Esophagus (tissue), 2 donors: ENCODE measurements around the gene TMEM35A. TPM values are rescaled to one million over a fixed set of nuclear protein-coding genes. Genes with fewer than 3 reads are reported as not detected.
"Not testable (repeated sequence)": the region's sequence is repeated elsewhere in the genome, so short reads cannot be mapped to it uniquely, and the experiment has no call there.

Experiments used
- H3K27ac ChIP-seq, 2 donors: one replicate each; pipeline ENCODE4 v1.5.1; 2013; ENCODE audit warnings: low read depth in 2 of 2, mild to moderate bottlenecking in 2 of 2, inconsistent platforms in 1 of 2, low read length in 1 of 2, moderate library complexity in 1 of 2
- H3K27me3 ChIP-seq, 2 donors: one replicate each; pipeline ENCODE4 v1.6.1; 2013; ENCODE audit warnings: low read length in 2 of 2, control low read depth in 1 of 2, mild to moderate bottlenecking in 1 of 2; ENCODE audit not compliant: insufficient read depth in 2 of 2, control insufficient read depth in 1 of 2
- H3K36me3 ChIP-seq, 2 donors: one replicate each; pipeline ENCODE4 v1.6.1; 2013; ENCODE audit warnings: low read length in 1 of 2; ENCODE audit not compliant: control insufficient read depth in 2 of 2, insufficient read depth in 2 of 2
- H3K4me1 ChIP-seq, 2 donors: one replicate each; pipeline ENCODE4 v1.6.1; 2013; ENCODE audit warnings: low read length in 1 of 2; ENCODE audit not compliant: control insufficient read depth in 2 of 2, insufficient read depth in 2 of 2
- H3K4me3 ChIP-seq, 2 donors: one replicate each; pipeline ENCODE4 v1.5.1; 2013; ENCODE audit warnings: low read length in 2 of 2, mild to moderate bottlenecking in 2 of 2, low read depth in 1 of 2, moderate library complexity in 1 of 2
- H3K9me3 ChIP-seq, 2 donors: one replicate each; pipeline ENCODE4 v1.6.1; 2013; ENCODE audit warnings: mild to moderate bottlenecking in 2 of 2, low read depth in 1 of 2, low read length in 1 of 2, moderate library complexity in 1 of 2; ENCODE audit not compliant: control insufficient read depth in 2 of 2, insufficient read depth in 1 of 2
- WGBS, 2 donors: extraction: QIAGEN DNeasy Blood & Tissue Kit; methylation state at CpG; one replicate each; pipeline ENCODE4 v1.1.7; 2013; 5-methylcytosine and 5-hydroxymethylcytosine counted together
- polyA plus RNA-seq, 2 donors: library from polyadenylated mRNA; stranded (reverse); fragments of 200-250 nt; gene quantifications; one replicate each; pipeline ENCODE4 v1.2.3, GENCODE V29; 2013
- donor health status: healthy with polysubstance abuse.
- donor health status: Bipolar disorder and iron deficiency.

The TMEM35A gene
- 1 to 10 TPM in 1 of 2 donors, under 1 TPM in 1; 0.39 to 2.0 TPM for polyA plus RNA-seq

DNA sequence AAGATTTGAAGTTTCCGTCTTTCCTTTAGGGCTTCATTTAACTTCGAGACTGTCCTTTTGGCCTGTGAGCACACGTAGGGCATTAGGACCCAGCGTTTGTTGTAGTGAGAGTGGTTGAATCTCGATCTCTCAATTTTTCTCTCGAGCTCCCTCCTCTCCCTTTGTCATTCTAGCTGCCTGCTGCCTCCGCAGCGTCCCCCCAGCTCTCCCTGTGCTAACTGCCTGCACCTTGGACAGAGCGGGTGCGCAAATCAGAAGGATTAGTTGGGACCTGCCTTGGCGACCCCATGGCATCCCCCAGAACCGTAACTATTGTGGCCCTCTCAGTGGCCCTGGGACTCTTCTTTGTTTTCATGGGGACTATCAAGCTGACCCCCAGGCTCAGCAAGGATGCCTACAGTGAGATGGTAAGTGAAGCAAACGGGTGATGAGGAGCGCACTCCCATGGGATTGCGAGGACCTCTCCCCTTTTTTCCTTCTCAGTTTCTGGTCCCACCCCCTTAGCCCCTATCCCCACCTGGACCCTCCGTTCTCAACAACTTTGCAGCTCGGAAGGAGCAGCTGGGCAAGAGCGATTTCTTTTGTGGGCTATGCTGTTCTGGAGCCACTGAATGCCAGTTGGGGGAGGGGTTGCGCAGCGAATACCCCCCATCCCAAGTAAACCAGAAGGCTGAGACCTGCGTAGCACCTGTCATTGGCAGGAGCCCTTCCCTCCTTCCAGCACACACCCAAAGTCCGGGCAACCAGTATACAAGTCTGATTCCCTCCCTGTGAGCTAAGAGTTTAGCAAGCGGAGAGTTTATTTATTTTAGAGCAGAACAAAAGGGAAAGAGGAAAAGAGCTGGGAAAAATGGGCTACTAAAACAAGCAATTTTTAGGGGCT is at the start of gene TMEM35A:
TMEM35A (plus strand) TSS at position 164 of the 883 bp plus-strand sequence; CDS start at position 288, 124 bp downstream.
- peaks cover 0 to 3% of the 10 kb centered on the region in 2 donors for H3K4me1 ChIP-seq
- H3K4me3 ChIP-seq = peak within 1 kb of the TSS; percentile 17 to 22
- no peaks in the 10 kb centered on the region for H3K9me3 ChIP-seq
- H3K36me3 ChIP-seq = no peaks in the 10 kb centered on the region
- no peaks in the 10 kb centered on the region for H3K27me3 ChIP-seq
- WGBS, 2 donors = 5 to 20% methylated on average over 23 of the region's 23 CpGs
- no peak within 1 kb of the TSS for H3K27ac ChIP-seq

DNA sequence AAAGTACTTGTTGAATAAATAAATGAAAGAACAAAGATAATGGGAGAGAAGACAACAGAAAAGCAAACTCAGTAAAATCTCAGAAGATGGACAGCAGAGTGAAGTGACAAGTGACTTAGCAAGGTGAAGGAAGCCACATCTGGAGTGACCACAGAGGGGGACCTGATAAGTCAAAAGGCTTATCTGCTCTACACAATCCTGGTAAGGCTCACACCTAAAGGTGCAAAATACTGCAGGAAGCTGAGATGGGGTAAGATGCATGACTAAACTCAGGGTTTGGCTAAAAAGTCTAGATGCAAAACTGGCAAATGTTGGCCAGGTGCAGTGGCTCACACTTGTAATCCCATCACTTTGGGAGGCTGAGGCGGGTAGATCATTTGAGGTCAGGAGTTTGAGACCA is 49.0 kb upstream of the TMEM35A start:
- H3K4me3 ChIP-seq = no peak overlapping the region
- H3K36me3 ChIP-seq = no peaks in the 10 kb centered on the region
- no peaks in the 10 kb centered on the region for H3K4me1 ChIP-seq
- WGBS, 2 donors = 93 to 100% methylated on average over 1 of the region's 1 CpG
- H3K9me3 ChIP-seq = no peaks in the 10 kb centered on the region
- no peaks in the 10 kb centered on the region for H3K27me3 ChIP-seq
- no peak overlapping the region for H3K27ac ChIP-seq

GRCh38 chrX:101037231-101037630 is 41.4 kb upstream of the TMEM35A start:
- H3K4me3 ChIP-seq = no peak overlapping the region
- H3K36me3 ChIP-seq = no peaks in the 10 kb centered on the region

GRCh38 chrX:101040197-101040596 is 38.5 kb upstream of the TMEM35A start:
- Histone ChIP-seq H3K27me3 (no peaks in the 10 kb centered on the region), H3K27ac (no peak overlapping the region), H3K4me1 (no peaks in the 10 kb centered on the region), H3K4me3 (no peak overlapping the region), H3K36me3 (no peaks in the 10 kb centered on the region), H3K9me3 (no peaks in the 10 kb centered on the region)
- 88 to 92% methylated on average over 4 of the region's 4 CpGs for WGBS, 2 donors

More at GRCh38 chrX:101037231-101037630, 41.4 kb upstream of the TMEM35A start:
- Histone ChIP-seq H3K27me3 (no peaks in the 10 kb centered on the region), H3K27ac (no peak overlapping the region), H3K4me1 (no peaks in the 10 kb centered on the region), H3K9me3 (no peaks in the 10 kb centered on the region)

- H3K4me3 ChIP-seq = peak overlapping the region; percentile 58 to 67
- peak overlapping the region; percentile 80 to 94 for H3K27ac ChIP-seq
Observed at GRCh38 chrX:101051153-101051548, 27.5 kb upstream of the TMEM35A start.

GRCh38 chrX:101051549-101052302 is 27.0 kb upstream of the TMEM35A start, which contains the start of gene TRMT2B:
TRMT2B (minus strand) TSS chrX:101052111; CDS start chrX:101042289, 9,822 bp downstream.
- WGBS, 2 donors = 0 to 18% methylated on average over 24 to 43 of the region's 43 CpGs
- Histone ChIP-seq H3K27me3 (no peaks in the 10 kb centered on the region), H3K36me3 (no peaks in the 10 kb centered on the region), H3K4me3 (peak within 1 kb of the TSS; percentile 58 to 67), H3K4me1 (no peaks in the 10 kb centered on the region), H3K27ac (peak within 1 kb of the TSS; percentile 80 to 94), H3K9me3 (no peaks in the 10 kb centered on the region)

More at GRCh38 chrX:101051153-101051548, 27.5 kb upstream of the TMEM35A start:
- H3K4me1 ChIP-seq = no peaks in the 10 kb centered on the region
- no peaks in the 10 kb centered on the region for H3K9me3 ChIP-seq
- H3K27me3 ChIP-seq = no peaks in the 10 kb centered on the region
- 6 to 33% methylated on average over 5 of the region's 5 CpGs for WGBS, 2 donors
- H3K36me3 ChIP-seq = no peaks in the 10 kb centered on the region

GRCh38 chrX:101056551-101056950 is 22.1 kb upstream of the TMEM35A start:
- not testable (repeated sequence) for H3K27me3 ChIP-seq, H3K4me3 ChIP-seq, H3K36me3 ChIP-seq, H3K4me1 ChIP-seq, H3K27ac ChIP-seq, H3K9me3 ChIP-seq
- 92 to 97% methylated on average over 4 of the region's 4 CpGs for WGBS, 2 donors

- H3K4me3 ChIP-seq = no peak overlapping the region
- H3K4me1 ChIP-seq = no peaks in the 10 kb centered on the region
- WGBS, 2 donors = 57 to 64% methylated on average over 3 of the region's 3 CpGs
- H3K36me3 ChIP-seq = no peaks in the 10 kb centered on the region
- no peaks in the 10 kb centered on the region for H3K27me3 ChIP-seq
- no peaks in the 10 kb centered on the region for H3K9me3 ChIP-seq
- H3K27ac ChIP-seq = no peak overlapping the region
Observed at GRCh38 chrX:101057093-101057714, 21.5 kb upstream of the TMEM35A start.

- H3K36me3 ChIP-seq = no peaks in the 10 kb centered on the region
- no peaks in the 10 kb centered on the region for H3K9me3 ChIP-seq
- H3K27ac ChIP-seq = no peak overlapping the region
Observed at GRCh38 chrX:101062176-101062575, 16.5 kb upstream of the TMEM35A start.

More at GRCh38 chrX:101062176-101062575, 16.5 kb upstream of the TMEM35A start:
- Histone ChIP-seq H3K27me3 (no peaks in the 10 kb centered on the region), H3K4me3 (no peak overlapping the region), H3K4me1 (no peaks in the 10 kb centered on the region)
